Heart right ventricle (tissue), 16 donors: ENCODE measurements around the gene FBN1. TPM values are rescaled to one million over a fixed set of nuclear protein-coding genes. Genes with fewer than 3 reads are reported as not detected.

Experiments used
- ATAC-seq, 8 donors: fragments of 200-7000 bp; cut with Tn5 transposase; one replicate each; pipeline ENCODE4 v1.9.1; 2020; ENCODE audit warnings: mild to moderate bottlenecking in 8 of 8, moderate library complexity in 8 of 8, moderate number of reproducible peaks in 1 of 8
- DNase-seq, 2 donors: peaks; one replicate each; pipeline ENCODE4 v3.0.0-alpha.2; 2020
- H3K27ac ChIP-seq, 10 donors: fragments of 200-600 bp; sonication (generic) in 2 of 10; one replicate each; pipeline versions ENCODE4 v1.5.0 to v1.8.0; 2020 to 2022; ENCODE audit warnings: mild to moderate bottlenecking in 3 of 10
- H3K27me3 ChIP-seq, 7 donors: fragments of 200-600 bp; one replicate each; pipeline ENCODE4 v1.8.0; 2021 to 2022; ENCODE audit warnings: mild to moderate bottlenecking in 2 of 7
- H3K36me3 ChIP-seq, 9 donors: fragments of 200-600 bp; sonication (generic) in 1 of 9; one replicate each; pipeline versions ENCODE4 v1.5.0 to v1.8.0; 2020 to 2022; ENCODE audit warnings: mild to moderate bottlenecking in 2 of 9
- H3K4me1 ChIP-seq, 9 donors: fragments of 200-600 bp; sonication (generic) in 1 of 9; one replicate each; pipeline versions ENCODE4 v1.5.0 to v1.8.0; 2020 to 2022; ENCODE audit warnings: mild to moderate bottlenecking in 4 of 9
- H3K4me3 ChIP-seq, 10 donors: fragments of 200-600 bp; sonication (generic) in 2 of 10; one replicate each; pipeline versions ENCODE4 v1.5.0 to v1.8.0; 2020 to 2022; ENCODE audit warnings: mild to moderate bottlenecking in 7 of 10, moderate library complexity in 2 of 10
- H3K9me3 ChIP-seq, 11 donors: fragments of 200-600 bp in 10 of 11; sonication (generic) in 2 of 11; one replicate each; pipeline versions ENCODE4 v1.5.0 to v1.8.0; 2013 to 2022; ENCODE audit warnings: mild to moderate bottlenecking in 2 of 11, control low read depth in 1 of 11, moderate library complexity in 1 of 11
- WGBS, 2 donors: extraction: QIAGEN DNeasy Blood & Tissue Kit; methylation state at CpG; one replicate each; pipeline ENCODE4 v1.1.7; 2013; ENCODE audit warnings: inconsistent platforms in 1 of 2; 5-methylcytosine and 5-hydroxymethylcytosine counted together
- intact Hi-C, 10 donors: fragments of 100-400 bp; cut with DNase I; formaldehyde crosslinking; loops; one replicate each; pipeline versions ENCODE4 v1.11.1 to v1.14.2; 2022
- polyA plus RNA-seq, 2 donors: library from polyadenylated mRNA; stranded (reverse); fragments of 200-250 nt; gene quantifications; one replicate each; pipeline ENCODE4 v1.2.3, GENCODE V29; 2013
- total RNA-seq, 10 donors: library from RNA; stranded (reverse); fragmentation: NEBNext Ultra II Directional in 3 of 10; extraction: Animal tissue kit (Norgen Biotek cat#: 25700) in 3 of 10; gene quantifications; one replicate each; pipeline versions ENCODE4 v1.2.1 to v1.2.4, GENCODE V29; 2021 to 2023
- TF ChIP-seq, protein P1 (sequence below), 9 donors: fragments of 200-600 bp; sonication (generic) in 2 of 9; IDR thresholded peaks; one replicate each; pipeline versions ENCODE4 v1.5.0 to v1.8.0; 2021 to 2022; ENCODE audit warnings: antibody characterized with exemption in 9 of 9, mild to moderate bottlenecking in 5 of 9, moderate library complexity in 1 of 9
- donor health status: Arrhythmogenic right ventricular cardiomyopathy.
- donor health status: ischemic (EF 13 %, LVEDD 7.1; RV severe dilation, severe dysfunction).
- donor health status: healthy with polysubstance abuse.
- donor health status: DM: no; HTN: yes; CAD: no.
- donor health status: DM: no; HTN: no; CAD: no.
- donor health status: ischemic (EF 25% LVEDD 6.9; RV normal size, moderate dysfunction).
- donor health status: ischemic (EF 25% LVEDD 5.7; RV mildly dilated, moderate dysfunction).
- donor health status: healthy.
- donor health status: DM: yes; HTN: yes; CAD: no.
- donor health status: Ischemic cardiomyopathy.
- donor health status: ischemic (EF 35%, LVEDD 5.7; RV mildly dilated, moderate dysfunction).
- donor health status: nonischemic (EF 11% LVEDD 7.7; RV severe dilation, severe dysfunction).
- donor health status: DM: yes; HTN: yes; CAD: no.
- donor health status: PGD.
- donor health status: ischemic (EF 29% LVEDD 5.4; RV normal size, mild dysfunction).
- donor health status: nonischemic (EF 23%, LVEDD 6.1; RV moderate dilation, normal function).

Gene FBN1
- total and polyA plus RNA-seq, 12 donors: 7.0 to 116 (median 31.1) TPM

DNA sequence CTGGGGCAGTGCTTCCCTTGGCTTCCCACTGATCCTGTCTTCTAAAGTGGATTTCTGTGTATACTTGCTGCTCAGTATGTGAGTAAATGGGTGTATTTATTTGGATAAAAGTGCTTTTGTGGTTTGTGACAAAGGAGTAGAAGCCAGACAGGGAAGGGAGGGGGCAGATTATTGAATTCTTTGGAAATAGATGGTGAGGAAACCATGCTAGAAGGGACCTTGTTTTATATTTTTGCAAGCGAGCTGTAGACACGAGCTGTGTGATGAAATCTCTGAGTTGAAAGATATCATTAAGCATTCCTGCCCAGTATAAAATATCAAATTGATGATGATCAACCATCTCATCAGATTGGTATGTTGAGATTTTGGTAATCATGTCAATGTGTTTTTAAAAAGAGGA lies 245.4 kb downstream of the FBN1 start:
- DNase-seq: no peak
- H3K27ac ChIP-seq: no peak overlapping the region
- TF ChIP-seq, protein P1, sequence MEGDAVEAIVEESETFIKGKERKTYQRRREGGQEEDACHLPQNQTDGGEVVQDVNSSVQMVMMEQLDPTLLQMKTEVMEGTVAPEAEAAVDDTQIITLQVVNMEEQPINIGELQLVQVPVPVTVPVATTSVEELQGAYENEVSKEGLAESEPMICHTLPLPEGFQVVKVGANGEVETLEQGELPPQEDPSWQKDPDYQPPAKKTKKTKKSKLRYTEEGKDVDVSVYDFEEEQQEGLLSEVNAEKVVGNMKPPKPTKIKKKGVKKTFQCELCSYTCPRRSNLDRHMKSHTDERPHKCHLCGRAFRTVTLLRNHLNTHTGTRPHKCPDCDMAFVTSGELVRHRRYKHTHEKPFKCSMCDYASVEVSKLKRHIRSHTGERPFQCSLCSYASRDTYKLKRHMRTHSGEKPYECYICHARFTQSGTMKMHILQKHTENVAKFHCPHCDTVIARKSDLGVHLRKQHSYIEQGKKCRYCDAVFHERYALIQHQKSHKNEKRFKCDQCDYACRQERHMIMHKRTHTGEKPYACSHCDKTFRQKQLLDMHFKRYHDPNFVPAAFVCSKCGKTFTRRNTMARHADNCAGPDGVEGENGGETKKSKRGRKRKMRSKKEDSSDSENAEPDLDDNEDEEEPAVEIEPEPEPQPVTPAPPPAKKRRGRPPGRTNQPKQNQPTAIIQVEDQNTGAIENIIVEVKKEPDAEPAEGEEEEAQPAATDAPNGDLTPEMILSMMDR (IDR thresholded peaks at IDR 0.05): no peak
- intact Hi-C loops: no loop called here
- H3K4me1 ChIP-seq: peaks cover 0 to 20% (median 7%) of the 10 kb centered on the region in 9 donors
- ATAC-seq: no peak
- no peaks in the 10 kb centered on the region for H3K36me3 ChIP-seq
- peaks cover 0 to 4% (median 0%) of the 10 kb centered on the region in 7 donors for H3K27me3 ChIP-seq
- 72 to 76% methylated on average over 2 of the region's 2 CpGs for WGBS, 2 donors
- no peak overlapping the region for H3K4me3 ChIP-seq
- H3K9me3 ChIP-seq: no peaks in the 10 kb centered on the region

DNA sequence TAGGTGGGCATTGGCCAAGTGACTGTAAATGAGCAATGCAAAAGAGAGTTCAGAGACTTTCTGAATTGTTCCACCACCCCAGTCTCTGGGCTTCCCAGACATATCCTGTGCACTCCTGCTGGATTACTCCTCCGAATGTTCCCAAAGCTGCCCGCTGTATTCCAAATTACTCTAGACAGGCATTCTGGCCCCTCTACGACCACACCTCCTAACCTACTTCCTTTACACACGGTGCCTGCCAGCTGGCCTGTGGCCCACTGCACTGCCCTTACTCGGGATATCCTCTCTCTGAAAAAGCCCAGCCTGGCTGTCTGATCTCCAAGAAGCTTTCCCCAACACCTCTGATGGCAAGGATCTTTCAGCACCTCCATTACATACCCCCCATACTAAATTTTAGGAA lies 247.7 kb downstream of the FBN1 start:
- intact Hi-C loops: no loop called here
- peak overlapping the region in 2 of 10 donors; percentile 32 to 51 for H3K27ac ChIP-seq
- peak in 5 of 8 donors; percentile 27 to 69 (median 46) for ATAC-seq

DNA sequence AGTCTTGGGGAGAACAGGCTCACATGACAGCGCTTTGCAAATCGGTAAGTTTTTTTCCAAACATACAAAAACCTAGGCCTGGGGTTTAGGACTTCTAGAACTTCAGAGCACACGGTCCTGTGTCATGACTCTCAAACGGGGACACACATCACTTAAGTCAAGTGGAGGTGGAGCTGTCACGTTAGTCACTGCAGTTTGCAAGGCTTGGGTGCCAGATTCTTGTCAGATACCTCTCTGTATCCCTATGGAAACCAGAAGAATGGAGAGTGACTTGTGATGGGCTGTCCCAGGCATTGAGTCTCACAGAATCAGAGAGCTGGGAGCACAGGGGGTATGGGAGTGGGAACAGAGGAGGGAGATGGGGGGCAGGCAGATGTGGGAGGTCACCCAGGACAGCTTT lies 249.5 kb downstream of the FBN1 start:
- TF ChIP-seq, protein P1 (IDR thresholded peaks at IDR 0.05): no peak
- H3K4me1 ChIP-seq: peaks cover 0 to 41% (median 14%) of the 10 kb centered on the region in 9 donors
- WGBS, 2 donors: 46 to 60% methylated on average over 5 of the region's 5 CpGs

More for the DNA sequence above, 247.7 kb downstream of the FBN1 start:
- H3K27me3 ChIP-seq: peaks cover 0 to 4% (median 0%) of the 10 kb centered on the region in 7 donors
- WGBS, 2 donors: 6 to 11% methylated on average over 5 of the region's 5 CpGs
- H3K4me1 ChIP-seq: peaks cover 0 to 38% (median 11%) of the 10 kb centered on the region in 9 donors
- no peaks in the 10 kb centered on the region for H3K36me3 ChIP-seq
- TF ChIP-seq, protein P1 (IDR thresholded peaks at IDR 0.05): no peak
- H3K4me3 ChIP-seq: no peak overlapping the region
- H3K9me3 ChIP-seq: no peaks in the 10 kb centered on the region
- peak; percentile 35 to 74 for DNase-seq

DNA sequence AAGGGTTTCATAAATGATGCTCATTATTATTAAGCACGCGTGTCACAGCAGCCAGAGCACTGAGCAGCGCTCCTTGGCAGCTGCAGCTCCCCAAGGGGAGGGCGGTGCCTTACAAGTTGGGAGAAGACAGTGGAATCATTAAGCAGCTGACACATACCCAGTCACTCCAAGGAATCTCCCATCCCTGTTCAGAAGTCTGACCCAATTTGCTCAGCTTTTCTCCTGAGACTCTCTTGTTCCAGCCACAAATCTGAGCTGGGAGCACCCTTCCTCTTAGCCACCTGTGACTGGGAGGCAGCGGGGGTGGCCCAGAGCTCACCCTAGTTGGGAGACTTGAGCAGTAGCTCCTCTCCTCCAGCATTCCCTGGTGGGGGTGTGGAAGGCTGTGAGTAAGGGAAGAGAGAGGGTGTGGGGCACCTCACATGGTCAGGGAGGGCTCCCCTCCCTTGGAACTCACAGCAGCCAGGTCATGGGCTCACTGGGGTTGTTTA lies 249.9 kb downstream of the FBN1 start:
- peak overlapping the region; percentile 1 to 78 (median 42) for H3K27ac ChIP-seq
- ATAC-seq (peak; percentile 61 to 83 (median 72)), DNase-seq (peak; percentile 33 to 70)
- H3K36me3 ChIP-seq: no peaks in the 10 kb centered on the region
- no peaks in the 10 kb centered on the region for H3K27me3 ChIP-seq
- 68 to 75% methylated on average over 5 of the region's 5 CpGs for WGBS, 2 donors
- peaks cover 0 to 41% (median 14%) of the 10 kb centered on the region in 9 donors for H3K4me1 ChIP-seq
- TF ChIP-seq, protein P1 (IDR thresholded peaks at IDR 0.05): no peak
- H3K9me3 ChIP-seq: no peaks in the 10 kb centered on the region
- intact Hi-C loops: no loop called here
- H3K4me3 ChIP-seq: no peak overlapping the region

More for the DNA sequence above, 249.5 kb downstream of the FBN1 start:
- H3K36me3 ChIP-seq: no peaks in the 10 kb centered on the region
- ATAC-seq (peak in 2 of 8 donors; percentile 6 to 23), DNase-seq (no peak)
- H3K9me3 ChIP-seq: no peaks in the 10 kb centered on the region
- H3K27ac ChIP-seq: peak overlapping the region; percentile 1 to 78 (median 42)
- intact Hi-C loops: no loop called here
- H3K27me3 ChIP-seq: peaks cover 0 to 3% (median 0%) of the 10 kb centered on the region in 7 donors
- H3K4me3 ChIP-seq: no peak overlapping the region
